MM.1S (cell line): ENCODE results near the gene RIN1.

ENCODE experiments used
- DNase-seq: peaks from one replicate; pipeline ENCODE4 v3.0.0-alpha.2; 2015
- H2AFZ ChIP-seq: fragments of 300-600 bp; sonication (generic); 2 replicates; pipeline ENCODE4 v1.6.0; 2016; ENCODE audit warnings: antibody characterized with exemption, low read length
- H3F3A ChIP-seq: fragments of 300-600 bp; sonication (generic); 2 replicates; pipeline ENCODE4 v1.6.1; 2016; ENCODE audit warnings: mild to moderate bottlenecking, antibody characterized with exemption, low read length, moderate library complexity, mixed read lengths; ENCODE audit not compliant: insufficient read depth
- H3K27ac ChIP-seq: fragments of 300-600 bp; sonication (generic); 2 replicates; pipeline ENCODE4 v1.5.1; 2016; ENCODE audit warnings: mild to moderate bottlenecking, low read length
- H3K27me3 ChIP-seq: fragments of 300-600 bp; sonication (generic); replicated peaks from 2 replicates; pipeline ENCODE4 v1.6.0; 2016; ENCODE audit warnings: low read length; ENCODE audit not compliant: insufficient read depth
- H3K36me3 ChIP-seq: fragments of 300-600 bp; sonication (generic); replicated peaks from 2 replicates; pipeline ENCODE4 v1.6.1; 2016; ENCODE audit warnings: mild to moderate bottlenecking, low read length, mixed read lengths; ENCODE audit not compliant: insufficient read depth
- H3K4me1 ChIP-seq: fragments of 300-600 bp; sonication (generic); 2 replicates; pipeline ENCODE4 v1.6.1; 2016; ENCODE audit warnings: low read length, mixed read lengths
- H3K4me2 ChIP-seq: fragments of 300-600 bp; sonication (generic); 2 replicates; pipeline ENCODE4 v1.6.0; 2016; ENCODE audit warnings: low read depth, low read length
- H3K4me3 ChIP-seq: fragments of 300-600 bp; sonication (generic); 2 replicates; pipeline ENCODE4 v1.5.1; 2016; ENCODE audit warnings: low read length, mixed read lengths
- H3K79me2 ChIP-seq: fragments of 300-600 bp; sonication (generic); 2 replicates; pipeline ENCODE4 v1.6.1; 2016; ENCODE audit warnings: mixed run types, low read length, mixed read lengths
- H3K9ac ChIP-seq: fragments of 300-600 bp; sonication (generic); 2 replicates; pipeline ENCODE4 v1.6.1; 2016; ENCODE audit warnings: low read length, mixed read lengths
- H3K9me2 ChIP-seq: fragments of 300-600 bp; sonication (generic); replicated peaks from 2 replicates; pipeline ENCODE4 v1.6.1; 2016; ENCODE audit warnings: mild to moderate bottlenecking, low read length, mixed read lengths; ENCODE audit not compliant: insufficient read depth
- H3K9me3 ChIP-seq: fragments of 300-600 bp; sonication (generic); replicated peaks from 2 replicates; pipeline ENCODE4 v1.6.1; 2016; ENCODE audit warnings: mild to moderate bottlenecking, low read length, mixed read lengths; ENCODE audit not compliant: insufficient read depth
- H4K20me1 ChIP-seq: fragments of 300-600 bp; sonication (generic); 2 replicates; pipeline ENCODE4 v1.6.1; 2016; ENCODE audit warnings: mild to moderate bottlenecking, low read length, moderate library complexity, mixed read lengths; ENCODE audit not compliant: insufficient read depth
- CTCF ChIP-seq: fragments of 300-600 bp; sonication (generic); IDR thresholded peaks from 2 replicates; pipeline ENCODE4 v1.5.1; 2016; ENCODE audit warnings: antibody characterized with exemption, low read length, mixed read lengths
- EZH2 ChIP-seq: fragments of 300-600 bp; sonication (generic); optimal IDR thresholded peaks from 2 replicates; pipeline ENCODE3; 2017; ENCODE audit warnings: low read depth, mild to moderate bottlenecking, antibody characterized with exemption, low read length, mixed read lengths
- EZH2phosphoT487 ChIP-seq: fragments of 300-600 bp; sonication (generic); IDR thresholded peaks from 2 replicates; pipeline ENCODE4 v1.6.1; 2018; ENCODE audit warnings: antibody characterized with exemption, low read length

Gene RIN1

GRCh38 chr11:66373265-66373664, 37.0 kb upstream of the RIN1 start:
- Histone ChIP-seq H3K27me3 (peaks cover 83% of the 10 kb centered on the region), H3K36me3 (no peaks in the 10 kb centered on the region), H3K27ac (no peak overlapping the region), H3K9me3 (no peaks in the 10 kb centered on the region), H3K4me1 (no peaks in the 10 kb centered on the region), H3K79me2 (no peaks in the 10 kb centered on the region), H3F3A (no peaks in the 10 kb centered on the region), H3K9ac (no peak overlapping the region), H3K9me2 (no peaks in the 10 kb centered on the region), H4K20me1 (no peaks in the 10 kb centered on the region), H2AFZ (no peak overlapping the region), H3K4me3 (no peak overlapping the region), H3K4me2 (no peak overlapping the region)
- TF ChIP-seq EZH2 = no peak
- no peak for TF ChIP-seq CTCF
- no peak for TF ChIP-seq EZH2phosphoT487
- DNase-seq = no peak

DNA sequence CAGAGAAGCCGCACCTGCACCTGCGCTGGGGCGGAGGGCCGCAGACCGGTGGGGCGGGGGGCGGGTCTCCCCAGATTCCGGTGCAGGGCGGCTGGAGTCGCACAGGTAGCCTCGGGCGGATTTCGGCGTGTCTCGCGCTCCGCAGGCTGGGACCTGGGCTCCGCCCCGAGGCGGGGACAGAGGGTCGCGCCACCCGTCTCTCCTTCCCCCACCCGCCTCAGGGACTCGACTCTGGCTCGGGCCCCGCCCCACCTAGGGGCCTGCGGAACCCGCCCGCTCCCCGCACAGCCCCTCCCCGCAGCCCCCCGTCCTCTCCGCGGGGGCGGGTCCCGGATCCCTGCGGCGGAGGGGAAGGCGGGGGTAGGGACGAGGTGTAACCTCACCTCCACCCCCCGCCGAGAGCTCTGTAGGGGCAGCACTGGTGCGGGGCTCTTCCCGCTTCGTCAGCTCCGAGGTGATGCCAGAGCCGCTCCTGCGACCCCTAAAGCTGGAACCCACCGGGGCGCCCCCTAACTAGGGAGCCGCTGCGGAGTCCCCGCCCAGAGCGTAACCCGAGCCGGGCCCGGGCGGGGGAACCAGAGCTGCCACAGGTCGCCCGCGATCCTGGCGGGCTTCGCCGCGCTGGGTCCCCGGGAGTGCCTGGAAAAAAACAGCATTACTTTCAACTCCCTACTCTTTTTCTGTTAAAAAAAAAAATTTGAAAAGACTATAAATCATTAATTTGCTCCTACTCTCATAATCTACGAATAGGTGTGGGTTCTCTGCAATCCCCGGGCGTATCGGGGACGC, 35.6 kb upstream of the RIN1 start, which contains the start of gene SLC29A2:
Gene SLC29A2, minus strand, starts transcription at position 134 of the 789 bp plus-strand sequence. CDS start 169 bp downstream, outside the sequence.
- Histone ChIP-seq H3K27me3 (peaks cover 85% of the 10 kb centered on the region), H3K4me2 (peak within 1 kb of the TSS; percentile 84; the same call in 1 of the 2 replicates), H2AFZ (peak within 1 kb of the TSS; percentile 63; the same call in 1 of the 2 replicates), H3K36me3 (no peaks in the 10 kb centered on the region), H4K20me1 (no peaks in the 10 kb centered on the region), H3K4me1 (no peaks in the 10 kb centered on the region), H3K27ac (no peak within 1 kb of the TSS), H3K9ac (no peak within 1 kb of the TSS), H3K9me2 (no peaks in the 10 kb centered on the region), H3K4me3 (peak within 1 kb of the TSS; percentile 57), H3K79me2 (no peaks in the 10 kb centered on the region), H3K9me3 (no peaks in the 10 kb centered on the region), H3F3A (no peaks in the 10 kb centered on the region)
- no peak for DNase-seq
- TF ChIP-seq CTCF (no peak), EZH2 (no peak), EZH2phosphoT487 (no peak)

- H3K4me1 ChIP-seq = no peaks in the 10 kb centered on the region
- no peaks in the 10 kb centered on the region for H3F3A ChIP-seq
- H4K20me1 ChIP-seq = no peaks in the 10 kb centered on the region
- H3K79me2 ChIP-seq = no peaks in the 10 kb centered on the region
- DNase-seq = no peak
- no peaks in the 10 kb centered on the region for H3K9me2 ChIP-seq
- no peaks in the 10 kb centered on the region for H3K36me3 ChIP-seq
- H2AFZ ChIP-seq = no peak overlapping the region
- no peak for TF ChIP-seq EZH2phosphoT487
- no peak for TF ChIP-seq EZH2
- TF ChIP-seq CTCF = no peak
- H3K9me3 ChIP-seq = no peaks in the 10 kb centered on the region
- no peak overlapping the region for H3K4me3 ChIP-seq
- no peak overlapping the region for H3K4me2 ChIP-seq
- H3K9ac ChIP-seq = no peak overlapping the region
- H3K27me3 ChIP-seq = peaks cover 88% of the 10 kb centered on the region
- H3K27ac ChIP-seq = no peak overlapping the region
Measured at GRCh38 chr11:66369073-66369894, 33.0 kb upstream of the RIN1 start.
